NCI-H2107 (cell line): ENCODE results near the gene MORF4L1.
A peak's percentile ranks its signal among the peaks of the same experiment; 100 is the strongest.
"Not testable (repeated sequence)": the region's sequence is repeated elsewhere in the genome, so short reads cannot be mapped to it uniquely, and the experiment has no call there.

Experiments used
- DNase-seq: peaks from one replicate; lab custom pipeline; 2025; lab: John Stamatoyannopoulos, UW

The MORF4L1 gene

DNA sequence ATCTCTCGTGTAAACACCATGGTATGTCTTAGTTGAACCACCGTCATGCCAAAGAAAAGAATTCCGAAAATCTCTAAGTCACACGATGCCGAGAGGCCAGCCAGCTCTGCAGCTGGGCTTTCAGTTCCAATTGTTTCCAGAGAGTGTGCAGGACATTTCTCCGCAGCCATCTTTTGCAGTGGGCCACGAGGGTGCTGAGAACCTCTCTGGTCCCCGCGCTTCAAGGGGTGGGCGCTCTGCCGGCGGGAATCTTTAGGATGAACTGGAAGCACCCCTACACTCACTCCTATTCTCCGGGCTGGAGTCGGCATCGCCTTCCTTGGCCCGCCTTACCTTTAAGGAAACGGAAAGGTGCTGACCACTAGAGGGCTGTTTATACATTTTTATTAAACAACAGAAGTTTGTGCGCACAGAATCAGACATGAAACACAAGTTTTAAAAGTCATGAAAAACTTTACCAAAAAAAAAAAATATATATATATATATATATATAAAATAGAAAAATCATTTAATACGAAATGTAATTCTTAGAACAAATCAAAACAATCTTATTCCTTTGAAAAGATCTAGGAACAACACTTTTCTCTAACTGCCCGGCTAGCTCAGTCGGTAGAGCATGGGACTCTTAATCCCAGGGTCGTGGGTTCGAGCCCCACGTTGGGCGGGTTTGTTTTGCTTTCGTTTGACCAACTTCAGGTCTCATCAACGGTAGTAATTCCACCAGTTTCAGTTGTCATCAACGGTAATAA, 12.5 kb upstream of the MORF4L1 start:
- no peak for DNase-seq

DNA sequence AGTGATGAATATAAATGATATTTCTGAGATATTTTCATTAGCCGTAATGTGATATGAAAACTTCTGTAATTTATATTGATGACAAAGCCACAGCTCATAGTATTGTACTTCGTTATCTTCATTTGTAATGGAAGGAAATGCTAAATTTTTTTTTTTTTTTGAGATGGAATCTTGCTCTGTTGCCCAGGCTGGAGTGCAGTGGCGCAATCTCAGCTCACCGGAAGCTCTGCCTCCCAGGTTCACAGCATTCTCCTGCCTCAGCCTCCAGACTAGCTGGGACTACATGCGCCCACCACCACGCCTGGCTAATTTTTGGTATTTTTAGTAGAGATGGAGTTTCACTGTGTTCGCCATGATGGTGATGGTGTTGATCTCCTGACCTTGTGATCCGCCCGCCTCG, 7.1 kb upstream of the MORF4L1 start:
- not testable (repeated sequence) for DNase-seq

DNA sequence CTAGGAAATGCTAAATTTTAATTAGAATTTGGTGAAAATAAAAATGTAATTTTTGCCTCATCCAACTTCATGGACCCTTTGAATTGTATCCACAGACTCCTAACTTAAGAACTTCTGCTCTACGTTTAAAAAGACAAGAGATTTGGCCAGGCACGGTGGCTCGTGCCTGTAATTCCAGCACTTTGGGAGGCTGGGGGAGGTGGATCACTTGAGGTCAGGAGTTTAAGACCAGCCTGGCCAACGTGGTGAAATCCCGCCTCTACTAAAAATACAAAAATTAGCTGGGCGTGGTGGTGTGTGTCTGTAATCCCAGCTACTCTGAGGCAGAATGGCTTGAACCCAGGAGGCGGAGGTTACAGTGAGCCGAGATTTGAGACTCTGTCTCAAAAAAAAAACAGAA, 6.7 kb upstream of the MORF4L1 start:
- not testable (repeated sequence) for DNase-seq

DNA sequence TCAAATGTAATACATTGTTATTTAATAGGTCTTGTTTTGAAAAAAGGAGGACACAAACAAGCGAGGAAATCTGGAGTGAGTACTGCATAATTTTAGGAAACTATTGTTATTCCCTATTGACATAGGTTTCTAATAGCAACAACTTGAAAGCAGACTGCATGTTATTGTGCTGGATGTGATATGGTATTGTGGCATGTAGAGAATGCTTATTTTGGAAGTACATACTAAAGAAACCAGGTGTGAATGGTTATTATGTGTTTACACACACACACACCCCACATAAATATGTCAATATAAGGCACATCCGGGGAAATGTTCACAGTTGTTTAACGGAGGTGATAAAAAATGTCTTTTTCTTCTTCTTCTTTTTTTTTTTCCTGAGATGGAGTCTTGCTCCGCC, 5.9 kb upstream of the MORF4L1 start:
- DNase-seq: no peak

DNA sequence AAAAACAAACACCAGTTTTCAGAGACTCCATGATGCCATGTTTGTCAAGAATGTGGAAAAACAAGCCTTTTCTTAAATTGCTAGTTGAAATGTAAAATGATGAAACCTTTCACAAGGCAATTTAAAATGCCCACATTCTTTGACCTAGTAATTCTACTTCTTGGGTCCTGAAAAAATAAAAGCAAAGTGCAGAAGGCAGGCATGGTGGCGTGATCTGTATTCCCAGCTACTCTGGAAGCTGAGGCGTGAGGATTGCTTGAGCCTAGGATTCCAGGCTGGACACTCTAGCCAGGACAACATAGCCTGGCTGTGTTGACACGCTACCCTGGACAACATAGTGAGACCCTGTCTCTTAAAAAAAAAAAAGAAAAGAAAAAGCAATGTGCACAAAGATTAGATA, 4.3 kb upstream of the MORF4L1 start:
- no peak for DNase-seq

DNA sequence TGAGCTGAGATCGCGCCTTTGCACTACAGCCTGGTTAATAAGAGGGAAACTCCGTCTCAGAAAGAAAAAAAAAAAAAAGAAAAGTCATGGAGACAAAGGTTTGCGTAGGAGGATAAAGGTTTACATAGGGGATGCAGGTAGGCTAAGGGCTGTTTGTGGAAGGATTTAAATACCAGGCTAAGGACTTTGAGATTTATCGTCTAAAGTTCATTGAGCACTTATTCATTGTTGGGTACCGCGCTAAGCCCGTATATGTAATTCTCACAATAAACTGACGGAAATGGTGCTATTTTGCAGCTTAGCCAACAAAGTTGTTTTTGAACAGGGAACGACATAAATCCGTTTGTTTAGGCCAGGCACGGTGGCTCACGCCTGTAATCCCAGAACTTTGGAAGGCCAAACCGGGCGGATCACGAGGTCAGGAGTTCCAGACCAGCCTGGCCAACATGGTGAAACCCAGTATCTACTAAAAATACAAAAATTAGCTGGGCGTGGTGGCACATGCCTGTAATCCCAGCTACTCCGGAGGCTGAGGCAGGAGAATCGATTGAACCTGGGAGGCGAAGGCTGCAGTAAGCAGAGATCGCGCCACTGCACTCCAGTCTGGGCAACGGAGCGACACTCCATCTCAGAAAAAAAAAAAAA, 1.1 kb upstream of the MORF4L1 start:
- DNase-seq: not testable (repeated sequence)

- DNase-seq: peak; percentile 39
Measured at GRCh38 chr15:78872972-78873792, 492 bp downstream of the MORF4L1 start.

GRCh38 chr15:78873793-78874765, 1.4 kb downstream of the MORF4L1 start:
- DNase-seq: no peak

- no peak for DNase-seq
Measured at GRCh38 chr15:78875107-78875914, 2.6 kb downstream of the MORF4L1 start.

DNA sequence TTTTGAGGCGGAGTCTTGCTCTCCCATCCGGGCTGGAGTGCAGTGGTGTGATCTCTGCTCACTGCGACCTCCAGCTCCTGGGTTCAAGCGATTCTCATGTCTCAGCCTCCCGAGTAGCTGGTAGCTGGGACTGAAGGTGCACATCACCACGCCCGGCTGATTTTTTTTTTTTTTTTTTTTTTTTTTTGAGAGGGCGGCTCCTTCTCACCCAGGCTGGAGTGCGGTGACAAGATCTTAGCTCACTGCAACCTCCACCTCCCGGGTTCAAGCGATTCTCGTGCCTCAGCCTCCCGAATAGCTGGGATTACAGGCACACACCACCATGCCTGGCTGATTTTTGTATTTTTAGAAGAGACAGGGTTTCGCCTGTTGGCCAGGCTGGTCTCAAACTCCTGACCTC, 4.3 kb downstream of the MORF4L1 start:
- not testable (repeated sequence) for DNase-seq

DNA sequence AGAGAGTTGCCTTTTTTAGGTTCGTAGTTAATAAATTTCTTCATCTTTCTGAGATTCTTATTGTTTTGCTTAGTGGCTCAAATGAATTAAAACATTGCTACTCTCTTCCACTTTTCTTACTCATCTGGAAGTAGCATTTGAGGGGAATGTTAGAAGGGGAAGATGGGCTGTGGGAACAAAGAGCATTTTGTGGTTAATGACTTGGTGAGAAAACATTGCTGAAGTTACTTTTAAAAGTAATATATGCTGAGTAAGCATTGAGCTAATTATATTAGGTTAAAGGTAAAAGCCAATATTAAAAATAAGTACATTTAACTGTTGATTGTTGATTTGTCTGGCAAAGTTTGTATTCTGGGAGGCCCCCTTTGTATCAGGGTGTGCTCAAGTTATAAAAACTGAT, 5.7 kb downstream of the MORF4L1 start:
- no peak for DNase-seq

- DNase-seq: no peak
Measured at GRCh38 chr15:78879517-78880241, 7.0 kb downstream of the MORF4L1 start.

GRCh38 chr15:78880242-78880533, 7.5 kb downstream of the MORF4L1 start:
- DNase-seq: no peak

GRCh38 chr15:78880813-78881212, 8.1 kb downstream of the MORF4L1 start:
- DNase-seq: no peak

DNA sequence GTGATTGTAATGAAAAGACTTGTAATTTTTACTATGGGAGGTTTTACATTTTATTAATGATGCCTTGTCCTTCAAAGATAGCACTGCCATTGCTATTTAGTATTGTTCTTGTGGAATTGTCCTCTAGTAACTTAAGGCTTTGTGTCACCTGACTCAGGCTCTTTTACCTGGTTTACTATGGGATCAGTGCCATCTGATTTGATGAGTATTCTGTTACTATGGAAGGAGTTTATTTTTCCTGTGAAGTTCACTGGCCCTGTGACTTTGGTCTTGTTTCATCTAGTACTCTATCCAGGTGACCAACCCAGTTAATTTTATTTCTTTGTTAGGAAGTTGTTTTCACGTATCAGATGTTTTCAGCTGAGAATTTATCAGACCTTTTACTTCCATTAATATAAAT, 9.0 kb downstream of the MORF4L1 start:
- no peak for DNase-seq

DNA sequence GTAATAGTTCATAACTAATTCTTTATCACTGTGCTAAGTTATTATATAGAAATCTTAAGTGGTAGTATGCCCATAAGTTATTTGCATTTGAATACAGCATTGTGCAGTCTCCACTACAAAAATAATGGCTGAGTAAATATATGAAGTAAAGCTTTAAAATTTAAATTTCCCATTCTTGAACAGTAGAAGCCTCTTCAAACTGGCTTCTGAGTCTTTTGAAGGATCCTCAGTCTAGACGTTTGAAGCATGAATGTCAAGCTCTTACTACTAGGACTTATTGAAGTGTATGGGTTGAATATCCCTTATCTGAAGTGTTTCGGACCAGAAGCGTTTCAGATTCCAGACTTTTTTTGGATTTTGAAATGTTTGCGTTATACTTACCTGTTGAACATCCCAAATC, 16.3 kb downstream of the MORF4L1 start:
- no peak for DNase-seq

DNA sequence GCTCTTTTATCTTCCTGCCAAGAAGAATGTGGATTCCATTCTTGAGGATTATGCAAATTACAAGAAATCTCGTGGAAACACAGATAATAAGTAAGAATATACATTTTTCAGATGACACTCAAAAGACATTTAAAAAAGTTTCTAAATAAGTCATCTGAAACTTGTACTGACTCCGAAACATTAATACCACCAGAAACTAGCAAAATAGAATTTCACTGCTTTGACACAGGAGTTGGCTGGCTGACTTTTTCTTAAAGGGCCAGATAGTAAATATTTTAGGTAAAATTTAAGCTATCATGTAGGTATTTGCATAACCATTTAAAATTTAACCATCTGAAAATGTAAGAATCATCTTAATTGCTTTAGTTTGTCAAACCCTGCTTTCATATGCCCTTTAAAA, 20.8 kb downstream of the MORF4L1 start:
- DNase-seq: no peak

DNA sequence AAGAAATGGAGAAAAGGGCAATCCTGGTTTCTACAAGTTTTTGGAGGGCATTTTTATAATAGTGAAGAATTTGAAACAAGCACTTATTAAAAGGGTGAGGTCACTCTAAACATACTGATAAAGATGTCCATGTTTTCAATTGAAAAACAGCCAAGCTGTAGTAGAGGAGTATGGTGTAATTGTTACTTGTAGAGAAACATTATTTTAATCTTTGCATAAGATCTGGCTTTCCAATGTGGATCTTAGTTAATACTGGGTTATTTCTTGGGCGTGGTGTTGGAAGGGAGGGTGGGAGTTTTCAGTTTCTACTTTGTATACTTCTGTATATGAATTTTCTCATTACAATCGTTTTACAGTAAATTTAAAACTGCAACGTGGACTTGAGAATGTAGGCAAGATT, 22.8 kb downstream of the MORF4L1 start:
- DNase-seq: no peak

GRCh38 chr15:78898540-78898939, 25.9 kb downstream of the MORF4L1 start:
- DNase-seq: no peak

DNA sequence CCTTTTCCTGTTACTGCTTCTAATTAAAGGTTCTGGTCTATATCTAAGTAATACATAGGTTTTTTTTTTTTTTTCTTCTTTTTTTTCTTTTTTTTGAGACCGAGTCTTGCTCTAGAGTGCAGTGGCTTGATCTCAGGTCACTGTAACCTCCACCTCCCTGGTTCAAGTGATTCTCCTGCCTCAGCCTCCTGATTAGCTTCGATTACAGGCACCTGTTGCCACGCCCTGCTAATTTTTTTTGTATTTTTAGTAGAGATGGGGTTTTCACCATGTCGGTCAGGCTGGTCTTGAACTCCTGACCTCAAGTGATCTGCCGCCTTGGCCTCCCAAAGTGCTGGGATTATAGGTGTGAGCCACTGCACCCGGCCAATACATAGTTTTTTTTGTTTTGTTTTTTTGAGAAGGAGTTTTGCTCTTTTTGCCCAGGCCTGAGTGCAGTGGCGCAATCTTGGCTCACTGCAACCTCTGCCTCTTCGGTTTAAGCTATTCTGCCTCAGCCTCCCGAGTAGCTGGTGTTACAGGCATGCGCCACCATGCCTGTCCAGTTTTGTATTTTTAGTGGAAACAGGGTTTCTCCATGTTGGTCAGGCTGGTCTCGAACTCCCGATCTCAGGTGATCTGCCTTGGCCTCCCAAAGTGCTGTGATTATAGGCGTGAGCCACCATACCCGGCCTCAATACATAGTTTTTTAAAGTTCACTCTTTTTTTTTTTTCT, 28.3 kb downstream of the MORF4L1 start:
- not testable (repeated sequence) for DNase-seq
